Lung (tissue), 12 donors: ENCODE data around the gene GABBR1. TPM values are rescaled to one million over a fixed set of nuclear protein-coding genes. Genes with fewer than 3 reads are reported as not detected.

ENCODE experiments used
- ATAC-seq: fragments of 200-7000 bp; cut with Tn5 transposase; one replicate; pipeline ENCODE4 v1.9.1; 2020; ENCODE audit warnings: moderate number of reproducible peaks; ENCODE audit not compliant: insufficient read depth, low FRiP score
- DNase-seq, 3 donors: peaks; one replicate each; pipeline ENCODE4 v3.0.0-alpha.2; 2013 to 2017
- H3K27ac ChIP-seq, 2 donors: one replicate each; pipeline ENCODE4 v1.5.1; 2013; ENCODE audit warnings: mild to moderate bottlenecking in 2 of 2, moderate library complexity in 2 of 2, control low read depth in 1 of 2, inconsistent platforms in 1 of 2, low read depth in 1 of 2, low read length in 1 of 2
- H3K27me3 ChIP-seq, 3 donors: one replicate each; pipeline ENCODE4 v1.5.1; 2013; ENCODE audit warnings: low read length in 2 of 3; ENCODE audit not compliant: control insufficient read depth in 3 of 3, insufficient read depth in 3 of 3
- H3K36me3 ChIP-seq, 4 donors: one replicate each; pipeline ENCODE4 v1.5.1; 2013; ENCODE audit warnings: low read length in 4 of 4, mild to moderate bottlenecking in 1 of 4, moderate library complexity in 1 of 4; ENCODE audit not compliant: control insufficient read depth in 4 of 4, insufficient read depth in 4 of 4
- H3K4me1 ChIP-seq, 5 donors: one replicate each; pipeline ENCODE4 v1.5.1; 2013; ENCODE audit warnings: low read length in 5 of 5, mild to moderate bottlenecking in 2 of 5, moderate library complexity in 1 of 5; ENCODE audit not compliant: control insufficient read depth in 5 of 5, insufficient read depth in 5 of 5
- H3K4me3 ChIP-seq: one replicate; pipeline ENCODE4 v1.5.1; 2013; ENCODE audit warnings: mild to moderate bottlenecking, control low read depth, moderate library complexity
- H3K9ac ChIP-seq, 2 donors: one replicate each; pipeline ENCODE4 v1.5.1; 2013; ENCODE audit warnings: low read length in 2 of 2, control low read depth in 1 of 2; ENCODE audit not compliant: insufficient read depth in 1 of 2
- H3K9me3 ChIP-seq, 4 donors: one replicate each; pipeline ENCODE4 v1.5.1; 2013; ENCODE audit warnings: low read length in 3 of 4, mild to moderate bottlenecking in 1 of 4, moderate library complexity in 1 of 4; ENCODE audit not compliant: control insufficient read depth in 4 of 4, insufficient read depth in 3 of 4
- WGBS, 2 donors: extraction: QIAGEN DNeasy Blood & Tissue Kit; methylation state at CpG; one replicate each; pipeline ENCODE4 v1.1.7; 2013; 5-methylcytosine and 5-hydroxymethylcytosine counted together
- polyA plus RNA-seq, 2 donors: library from polyadenylated mRNA; stranded (reverse); fragments of 200-250 nt; gene quantifications; one replicate each; pipeline ENCODE4 v1.2.1, GENCODE V29; 2013
- total RNA-seq, 2 donors: library from RNA; depleted of rRNA in 1 of 2; stranded (reverse); fragments of >200 nt in 1 of 2; gene quantifications; one replicate each; pipeline ENCODE4 v1.2.1, GENCODE V29; 2014 to 2021
- TF ChIP-seq, protein P1 (sequence below): IDR thresholded peaks from 2 replicates; pipeline ENCODE4 v1.5.1; 2012; ENCODE audit warnings: mild to moderate bottlenecking; ENCODE audit errors: control extremely low read depth, extremely low read depth
- donor health status: control.
- donor health status: control.
- donor health status: Bipolar disorder and iron deficiency.
- donor health status: healthy.
- donor health status: DM: yes; HTN: yes; CAD: no.

Gene GABBR1
- total and polyA plus RNA-seq, 4 donors, result 12.9 to 35.7 (median 25.0) TPM

DNA sequence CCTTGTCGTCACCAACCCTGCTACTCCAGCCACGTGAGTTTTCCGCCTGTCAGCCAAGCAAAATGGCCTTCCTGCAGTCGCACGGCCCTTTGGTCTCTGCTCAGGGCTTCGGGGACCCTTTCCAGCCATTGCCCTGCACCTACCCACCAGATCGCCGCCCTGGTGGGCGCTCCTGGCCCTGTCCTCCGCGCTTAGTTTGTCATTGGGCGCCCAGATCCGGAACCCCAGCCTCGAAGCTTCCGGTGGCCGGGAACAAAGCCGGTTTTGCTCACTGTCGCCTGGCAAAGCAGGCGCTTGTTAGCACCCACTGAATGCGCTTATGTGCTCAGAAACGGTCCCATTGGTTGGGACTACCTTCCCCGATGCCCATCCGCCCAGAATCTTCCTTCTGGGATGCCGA is 47.4 kb upstream of the GABBR1 start:
- Histone ChIP-seq H3K4me3 (no peak overlapping the region), H3K36me3 (no peaks in the 10 kb centered on the region), H3K9me3 (no peaks in the 10 kb centered on the region), H3K4me1 (peaks cover 0 to 5% (median 0%) of the 10 kb centered on the region in 5 donors), H3K9ac (no peak overlapping the region), H3K27ac (no peak overlapping the region), H3K27me3 (no peaks in the 10 kb centered on the region)
- ATAC-seq (no peak), DNase-seq (no peak)
- WGBS, 2 donors, result 58 to 89% methylated on average over 24 of the region's 24 CpGs
- TF ChIP-seq, protein P1, sequence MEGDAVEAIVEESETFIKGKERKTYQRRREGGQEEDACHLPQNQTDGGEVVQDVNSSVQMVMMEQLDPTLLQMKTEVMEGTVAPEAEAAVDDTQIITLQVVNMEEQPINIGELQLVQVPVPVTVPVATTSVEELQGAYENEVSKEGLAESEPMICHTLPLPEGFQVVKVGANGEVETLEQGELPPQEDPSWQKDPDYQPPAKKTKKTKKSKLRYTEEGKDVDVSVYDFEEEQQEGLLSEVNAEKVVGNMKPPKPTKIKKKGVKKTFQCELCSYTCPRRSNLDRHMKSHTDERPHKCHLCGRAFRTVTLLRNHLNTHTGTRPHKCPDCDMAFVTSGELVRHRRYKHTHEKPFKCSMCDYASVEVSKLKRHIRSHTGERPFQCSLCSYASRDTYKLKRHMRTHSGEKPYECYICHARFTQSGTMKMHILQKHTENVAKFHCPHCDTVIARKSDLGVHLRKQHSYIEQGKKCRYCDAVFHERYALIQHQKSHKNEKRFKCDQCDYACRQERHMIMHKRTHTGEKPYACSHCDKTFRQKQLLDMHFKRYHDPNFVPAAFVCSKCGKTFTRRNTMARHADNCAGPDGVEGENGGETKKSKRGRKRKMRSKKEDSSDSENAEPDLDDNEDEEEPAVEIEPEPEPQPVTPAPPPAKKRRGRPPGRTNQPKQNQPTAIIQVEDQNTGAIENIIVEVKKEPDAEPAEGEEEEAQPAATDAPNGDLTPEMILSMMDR, result no peak

DNA sequence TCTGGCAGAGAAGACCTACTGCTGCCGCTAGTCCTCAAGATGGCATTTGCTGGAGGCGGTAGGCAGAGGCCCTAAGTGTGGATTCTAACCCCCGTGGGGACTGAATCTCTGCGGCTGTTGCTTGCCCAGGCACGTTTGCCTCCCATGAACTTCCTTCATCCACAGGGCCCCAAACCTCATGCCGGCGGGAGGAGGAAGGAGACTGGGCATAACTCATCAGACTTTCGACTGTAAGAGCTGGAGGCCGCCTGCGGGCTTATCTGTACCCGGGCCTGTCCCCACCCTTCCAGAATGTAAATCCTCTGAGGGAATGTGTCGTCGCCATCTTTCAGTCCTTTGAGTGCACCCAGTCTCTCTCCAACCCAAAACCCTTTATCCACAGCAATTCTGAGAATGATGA is 47.0 kb upstream of the GABBR1 start:
- Histone ChIP-seq H3K27me3 (no peaks in the 10 kb centered on the region), H3K4me3 (no peak overlapping the region), H3K4me1 (peaks cover 0 to 5% (median 0%) of the 10 kb centered on the region in 5 donors), H3K9ac (no peak overlapping the region), H3K36me3 (no peaks in the 10 kb centered on the region), H3K9me3 (no peaks in the 10 kb centered on the region), H3K27ac (no peak overlapping the region)
- ATAC-seq (no peak), DNase-seq (no peak)
- WGBS, 2 donors, result 67 to 69% methylated on average over 13 of the region's 13 CpGs
- TF ChIP-seq, protein P1, result no peak

DNA sequence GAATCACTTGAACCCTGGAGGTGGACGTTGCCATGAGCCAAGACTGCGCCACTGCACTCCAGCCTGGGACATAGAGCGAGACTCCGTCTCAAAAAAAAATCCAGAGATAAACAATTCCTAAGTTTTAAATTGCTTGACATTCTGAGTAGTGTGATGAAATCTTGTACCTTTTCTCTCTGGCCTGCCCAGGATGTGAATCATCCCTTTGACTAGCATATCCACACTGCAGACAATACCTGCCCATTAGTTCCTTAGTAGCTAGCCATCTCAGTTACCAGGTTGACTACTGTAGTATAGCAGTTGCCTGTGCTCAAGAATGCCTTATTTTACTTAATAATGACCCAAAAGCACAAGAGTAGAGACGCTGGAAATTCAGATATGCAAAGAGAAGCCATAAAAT is 45.1 kb upstream of the GABBR1 start:
- Histone ChIP-seq H3K36me3 (no peaks in the 10 kb centered on the region), H3K9ac (no peak overlapping the region), H3K4me1 (peaks cover 0 to 5% (median 0%) of the 10 kb centered on the region in 5 donors), H3K27me3 (no peaks in the 10 kb centered on the region), H3K9me3 (no peaks in the 10 kb centered on the region), H3K4me3 (no peak overlapping the region), H3K27ac (no peak overlapping the region)
- no peak for ATAC-seq
- WGBS, 2 donors, result 83 to 93% methylated on average over 5 of the region's 5 CpGs
- DNase-seq, result no peak
- TF ChIP-seq, protein P1, result no peak

DNA sequence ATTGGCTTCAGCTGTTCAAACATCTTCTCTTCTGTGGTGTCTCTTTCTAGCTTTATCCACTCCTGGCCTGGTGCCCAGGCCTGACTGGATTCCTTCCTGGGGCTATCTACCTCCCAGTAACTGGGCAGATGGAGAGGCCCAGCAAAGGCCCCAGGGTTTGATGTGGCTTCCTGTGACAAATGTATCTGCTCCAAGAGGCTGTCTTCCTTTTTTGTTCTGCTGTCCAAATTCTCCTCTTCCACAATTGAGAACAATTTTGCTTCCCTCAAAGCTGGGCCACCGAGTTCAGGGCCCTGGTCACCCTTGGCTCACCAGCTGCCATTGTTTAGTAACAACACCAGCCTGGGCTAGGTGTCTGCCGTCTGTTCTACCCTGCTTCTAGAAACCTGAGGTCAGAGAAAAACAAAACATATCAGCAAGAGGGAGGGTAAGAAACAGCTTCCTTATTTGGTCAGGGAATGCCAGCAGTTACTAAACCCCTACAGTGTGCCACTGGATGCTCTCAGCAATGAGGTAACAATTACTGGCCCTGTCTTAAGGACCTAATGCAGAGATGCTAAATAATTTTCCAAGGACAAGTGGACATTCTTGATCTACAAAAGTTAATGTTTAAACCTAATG is 44.1 kb upstream of the GABBR1 start:
- H3K27ac ChIP-seq, result no peak overlapping the region
- TF ChIP-seq, protein P1, result no peak
- no peaks in the 10 kb centered on the region for H3K36me3 ChIP-seq
- H3K27me3 ChIP-seq, result no peaks in the 10 kb centered on the region
- no peaks in the 10 kb centered on the region for H3K9me3 ChIP-seq
- 16 to 20% methylated on average over 2 of the region's 2 CpGs for WGBS, 2 donors
- H3K4me3 ChIP-seq, result no peak overlapping the region
- no peak for ATAC-seq
- peak in 1 of 3 donors; percentile 3 for DNase-seq
- H3K4me1 ChIP-seq, result peaks cover 0 to 5% (median 0%) of the 10 kb centered on the region in 5 donors
- H3K9ac ChIP-seq, result no peak overlapping the region
